NCI-H1694 treated with DMSO at 0.1 percent for 48 hours (cell line): ENCODE data around the gene DYNLL2.
"Not testable (repeated sequence)": the region's sequence is repeated elsewhere in the genome, so short reads cannot be mapped to it uniquely, and the experiment has no call there.

ENCODE experiments used
- DNase-seq: peaks from one replicate; lab custom pipeline; 2025; lab: John Stamatoyannopoulos, UW

Gene DYNLL2

GRCh38 chr17:58082870-58083490 lies at the start of gene DYNLL2:
TSS of gene DYNLL2 (plus strand) at chr17:58083419. CDS start at chr17:58087091, 3,672 bp downstream.
- DNase-seq = peak; percentile 78

GRCh38 chr17:58039975-58040374 lies 43.2 kb upstream of the DYNLL2 start:
- no peak for DNase-seq

DNA sequence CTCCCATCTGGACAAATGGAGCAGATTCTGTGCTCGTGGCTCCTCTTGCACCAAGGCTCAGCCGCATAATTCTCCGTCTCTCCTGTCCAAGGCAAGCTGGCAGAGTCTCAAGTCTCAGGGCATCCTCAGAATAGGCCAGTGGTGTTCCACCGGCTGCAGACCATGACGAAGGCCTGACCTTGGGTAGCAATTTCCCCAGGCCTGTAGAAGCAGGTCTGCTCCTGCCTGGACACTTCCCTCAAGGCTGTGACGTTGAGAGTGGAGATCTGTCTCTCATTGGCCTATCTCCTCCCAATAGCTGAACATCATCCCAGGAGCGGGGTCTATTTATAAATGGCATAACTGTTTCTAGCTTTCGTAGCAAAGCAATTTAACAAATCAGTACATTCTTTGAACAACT lies 42.8 kb upstream of the DYNLL2 start:
- DNase-seq = no peak

GRCh38 chr17:58041161-58041560 lies 42.1 kb upstream of the DYNLL2 start:
- DNase-seq = no peak

DNA sequence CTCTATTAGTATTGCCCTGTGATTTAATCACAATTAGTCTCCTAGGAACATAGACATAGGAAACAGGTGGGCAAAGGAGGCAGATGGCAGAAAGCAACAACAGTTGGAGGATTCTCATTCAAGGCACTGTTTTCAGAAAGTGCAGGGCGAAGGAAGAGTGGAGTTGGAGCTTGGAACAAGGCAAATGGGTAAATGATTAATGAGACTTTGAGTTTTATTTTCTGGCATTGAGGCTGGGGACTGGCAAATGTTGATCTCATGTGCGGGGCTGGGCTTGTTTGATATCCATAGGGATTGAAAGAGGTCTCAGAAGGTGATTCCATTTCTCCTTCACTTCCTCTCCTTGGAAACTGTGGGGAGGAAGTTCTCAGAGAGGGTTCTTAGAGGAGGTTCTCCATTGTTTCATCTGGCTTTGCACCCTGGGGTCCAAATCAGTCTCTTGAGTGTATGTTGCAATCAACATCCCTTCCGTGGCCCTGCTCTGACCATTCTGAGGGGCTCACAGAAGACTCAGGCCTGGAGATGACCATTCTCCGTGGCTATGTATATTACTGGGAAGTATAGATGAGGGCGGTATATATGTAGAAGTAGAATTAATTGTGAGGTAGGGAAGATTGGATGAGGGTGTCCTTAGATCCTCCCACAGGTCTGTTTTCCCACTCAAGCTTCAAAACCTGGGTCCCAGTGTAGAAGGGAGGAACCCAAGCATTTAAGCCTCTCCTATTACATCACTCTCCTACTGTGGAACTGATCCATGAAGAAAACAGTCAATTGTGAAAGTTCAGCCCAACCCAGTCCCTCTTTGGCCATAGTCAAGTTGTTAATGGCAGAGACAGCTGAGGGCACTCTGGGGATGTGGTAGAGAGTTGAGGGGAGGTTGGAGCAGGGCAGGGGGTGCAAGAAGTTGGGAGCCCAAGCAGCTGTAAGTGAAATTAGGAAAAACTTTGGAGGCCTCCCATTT lies 39.7 kb upstream of the DYNLL2 start:
- no peak for DNase-seq

- not testable (repeated sequence) for DNase-seq
Measured at GRCh38 chr17:58044256-58044655, 39.0 kb upstream of the DYNLL2 start.

- DNase-seq = peak; percentile 48
Measured at GRCh38 chr17:58046239-58047094, 36.8 kb upstream of the DYNLL2 start.

- DNase-seq = peak; percentile 14
Measured at GRCh38 chr17:58047376-58048150, 35.7 kb upstream of the DYNLL2 start.

DNA sequence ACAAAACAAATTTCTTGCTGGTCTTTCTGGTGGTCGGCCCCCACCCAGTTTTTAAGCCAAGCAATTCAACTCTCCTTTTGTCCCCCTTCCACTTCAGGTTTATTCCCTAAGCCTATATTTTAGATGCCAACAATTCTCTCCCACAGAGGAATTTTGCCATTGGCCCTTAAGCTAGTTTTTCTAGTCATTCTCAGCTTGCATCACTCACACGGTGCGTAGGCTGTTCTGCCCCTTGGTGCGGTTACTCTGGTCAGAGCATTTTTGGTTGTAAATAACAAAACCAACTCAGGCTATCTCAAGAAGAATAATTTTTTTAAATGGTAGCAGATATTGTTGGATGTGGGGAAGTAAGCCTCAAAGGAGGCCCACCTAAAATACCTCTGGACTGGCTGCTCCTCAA lies 33.7 kb upstream of the DYNLL2 start:
- DNase-seq = no peak

GRCh38 chr17:58050966-58051365 lies 32.3 kb upstream of the DYNLL2 start:
- no peak for DNase-seq

DNA sequence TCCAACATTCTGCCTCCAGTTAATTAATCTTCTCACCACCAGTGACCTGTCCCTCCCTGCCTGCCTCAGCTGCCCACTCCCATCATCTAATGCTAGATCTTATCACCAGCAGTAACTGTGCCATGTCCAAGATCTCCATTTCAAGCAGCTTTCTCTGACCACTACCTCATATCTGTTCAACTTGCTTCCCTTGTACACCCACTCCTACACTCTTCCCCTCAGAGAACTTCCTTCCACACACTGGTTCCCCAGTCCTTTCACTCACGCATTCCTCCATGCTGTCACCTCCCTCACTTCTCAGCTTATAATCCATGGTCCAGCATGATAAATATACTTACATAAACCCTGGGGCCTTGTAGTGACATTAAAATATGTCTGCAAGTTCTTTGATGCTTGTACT lies 31.8 kb upstream of the DYNLL2 start:
- DNase-seq = no peak

DNA sequence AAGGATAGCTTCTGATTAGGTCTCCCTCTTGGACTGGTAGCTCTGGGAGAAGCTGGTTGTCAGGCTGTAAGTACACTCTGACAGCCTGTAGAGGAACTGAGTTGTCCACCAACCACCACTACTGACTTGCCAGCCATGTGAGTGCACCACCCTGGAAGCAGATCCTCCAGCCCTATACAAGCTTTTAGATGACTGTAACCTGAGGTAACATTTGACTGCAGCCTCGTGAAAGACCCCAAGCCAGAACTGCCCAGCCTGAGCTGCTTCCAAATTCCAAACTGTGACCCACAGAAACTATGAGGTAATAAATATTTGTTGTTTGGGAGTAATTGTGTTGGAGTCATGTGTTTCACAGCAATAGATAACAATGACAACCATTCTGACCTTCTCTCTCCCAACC lies 30.8 kb upstream of the DYNLL2 start:
- DNase-seq = no peak

DNA sequence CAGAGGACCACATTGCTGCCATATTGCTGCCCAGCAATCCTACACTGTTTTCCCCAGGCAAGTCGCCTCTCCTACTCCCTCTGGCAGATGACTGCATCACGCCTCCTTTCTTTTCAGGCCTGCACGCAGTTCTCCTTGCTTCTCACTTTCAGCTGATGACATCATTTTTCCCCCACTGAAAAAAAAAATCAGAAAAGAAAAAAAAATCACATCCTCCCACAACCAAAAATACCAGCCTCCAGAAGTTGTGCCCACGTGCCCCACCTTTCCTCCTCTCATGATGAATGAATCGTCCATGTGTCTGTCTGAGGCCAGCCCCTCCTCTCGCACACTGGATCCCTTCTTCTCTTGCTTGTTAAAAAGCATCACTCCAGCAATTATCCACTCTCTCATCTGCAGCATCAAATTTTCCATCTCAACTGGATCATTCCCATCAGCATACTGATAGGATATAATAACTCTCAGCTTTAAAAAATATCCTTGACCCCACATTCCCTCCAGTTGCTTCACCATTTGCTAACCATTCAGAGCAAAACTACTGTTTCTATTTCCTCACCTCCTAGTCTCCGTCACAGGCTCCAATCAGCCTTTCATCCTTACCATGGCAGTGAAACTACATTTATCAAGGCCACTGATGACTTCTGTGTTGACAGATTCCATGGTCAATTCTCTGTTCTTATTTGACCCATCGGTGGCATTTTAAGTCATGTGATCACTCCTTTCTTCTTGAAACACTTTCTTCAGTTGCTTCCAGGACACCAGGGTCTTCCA lies 30.1 kb upstream of the DYNLL2 start:
- no peak for DNase-seq

DNA sequence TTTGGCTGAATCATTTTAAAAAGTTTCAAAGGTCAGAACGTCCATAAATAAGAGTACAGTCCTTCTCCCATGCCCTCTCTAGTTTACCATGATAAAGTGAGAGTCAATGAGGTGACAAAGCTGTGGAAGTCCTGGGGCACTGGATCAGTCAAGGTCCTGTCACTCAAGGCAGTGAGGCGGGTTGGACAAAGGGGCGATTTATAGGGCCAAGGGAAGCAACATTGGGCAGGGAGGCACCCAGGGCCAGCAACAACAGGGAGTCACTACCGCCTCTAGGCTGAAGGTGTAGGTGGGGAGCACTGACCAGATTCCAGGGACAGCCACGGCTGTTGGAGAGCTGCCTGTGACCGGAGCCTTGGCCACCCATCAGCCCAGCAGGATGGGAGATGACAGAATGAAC lies 28.6 kb upstream of the DYNLL2 start:
- DNase-seq = no peak

DNA sequence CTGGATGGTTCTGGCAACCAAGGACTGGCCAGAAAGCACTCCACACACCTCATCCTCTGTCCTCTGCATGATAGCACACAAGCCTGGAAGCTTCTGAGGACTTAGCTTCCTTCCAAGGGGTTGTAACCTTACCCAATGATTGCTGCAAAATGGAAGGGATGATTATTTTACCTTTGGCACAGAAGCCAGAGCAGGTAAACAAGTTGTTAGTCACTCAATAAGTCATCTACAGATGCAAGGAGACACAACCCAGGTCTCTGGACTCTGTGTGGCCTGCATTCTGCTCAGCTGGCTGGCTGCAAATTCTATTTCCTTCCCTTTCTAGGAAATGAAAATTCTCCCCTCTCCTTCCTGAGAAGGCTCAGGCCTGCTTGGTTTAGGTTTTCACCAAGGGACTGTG lies 26.7 kb upstream of the DYNLL2 start:
- no peak for DNase-seq

GRCh38 chr17:58059141-58059540 lies 24.1 kb upstream of the DYNLL2 start:
- DNase-seq = no peak

- peak; percentile 87 for DNase-seq
Measured at GRCh38 chr17:58060596-58061191, 22.5 kb upstream of the DYNLL2 start.

- DNase-seq = no peak
Measured at GRCh38 chr17:58061672-58062071, 21.5 kb upstream of the DYNLL2 start.

DNA sequence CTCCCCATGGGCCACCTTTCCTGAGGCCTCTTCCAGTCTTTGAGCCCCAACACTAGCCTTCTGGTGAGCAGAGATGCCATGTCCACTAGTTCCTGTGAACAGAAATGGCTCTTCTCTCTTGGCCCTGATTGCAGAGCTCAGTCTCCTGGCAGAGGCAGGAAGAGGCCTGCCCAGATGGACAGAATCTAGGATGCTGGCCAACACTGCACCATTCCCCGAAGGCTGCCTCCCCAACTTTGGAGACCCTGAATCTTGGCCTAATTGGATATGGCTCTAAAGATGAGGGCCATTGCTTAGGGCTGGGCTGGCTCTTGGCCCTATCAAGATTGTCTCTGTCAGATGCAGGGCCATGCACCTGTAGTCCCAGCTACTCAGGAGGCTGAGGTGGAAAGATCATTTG lies 18.0 kb upstream of the DYNLL2 start:
- DNase-seq = no peak

GRCh38 chr17:58066401-58066800 lies 16.8 kb upstream of the DYNLL2 start:
- no peak for DNase-seq
